Measurements from ENCODE around the gene TECPR1.

DNA sequence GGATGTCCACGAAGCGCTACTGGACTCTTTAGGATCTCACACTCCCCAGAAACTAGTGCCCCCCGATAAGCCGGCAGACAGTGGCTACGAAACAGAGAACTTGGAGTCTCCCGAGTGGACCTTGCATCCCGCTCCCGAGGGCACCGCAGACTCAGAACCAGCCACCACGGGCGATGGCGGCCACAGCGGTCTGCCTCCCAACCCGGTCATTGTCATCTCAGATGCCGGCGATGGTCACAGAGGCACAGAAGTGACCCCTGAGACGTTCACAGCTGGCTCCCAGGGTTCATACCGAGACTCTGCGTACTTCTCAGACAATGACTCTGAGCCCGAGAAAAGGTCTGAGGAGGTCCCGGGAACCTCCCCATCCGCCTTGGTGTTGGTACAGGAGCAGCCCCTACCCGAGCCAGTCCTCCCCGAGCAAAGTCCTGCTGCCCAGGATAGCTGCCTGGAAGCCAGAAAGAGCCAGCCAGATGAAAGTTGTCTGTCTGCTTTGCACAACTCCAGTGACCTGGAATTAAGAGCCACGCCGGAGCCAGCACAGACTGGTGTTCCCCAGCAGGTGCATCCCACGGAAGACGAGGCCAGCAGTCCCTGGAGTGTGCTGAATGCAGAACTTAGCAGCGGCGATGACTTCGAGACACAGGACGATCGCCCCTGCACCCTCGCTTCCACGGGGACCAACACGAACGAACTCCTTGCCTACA lies 58.4 kb downstream of the TECPR1 start:
- TF ChIP-seq EZH2 (IDR thresholded peaks at IDR 0.05; ENCODE audit: low read depth, low read length, severe bottlenecking) (no peak), POLR2AphosphoS5 (IDR thresholded peaks at IDR 0.05; ENCODE audit: low read depth, low read length) (no peak), CTCF (IDR thresholded peaks at IDR 0.05; ENCODE audit: control extremely low read depth in 1 of 3, insufficient read depth in 1 of 3, low read depth in 1 of 3, low read length in 3 of 3) (no peak), POLR2A (IDR thresholded peaks at IDR 0.05; ENCODE audit: control extremely low read depth in 1 of 2, low read depth in 2 of 2, low read length in 2 of 2) (no peak), RFX5 (IDR thresholded peaks at IDR 0.05; ENCODE audit: borderline replicate concordance, low read depth, low read length) (no peak), TAF1 (IDR thresholded peaks at IDR 0.05; ENCODE audit: low read depth, low read length) (no peak), CEBPB (IDR thresholded peaks at IDR 0.05; ENCODE audit: low read depth, low read length) (no peak), JUND (IDR thresholded peaks at IDR 0.05; ENCODE audit: low read length) (no peak), GTF2F1 (IDR thresholded peaks at IDR 0.05; ENCODE audit: borderline replicate concordance, low read depth, low read length) (no peak), USF2 (IDR thresholded peaks at IDR 0.05; ENCODE audit: low read length) (no peak), CBX5 (IDR thresholded peaks at IDR 0.05; ENCODE audit: low read depth, low read length) (no peak)
